IPS-20b (cell line): ENCODE data around the gene C11orf52.

Source experiments
- H3K27ac ChIP-seq: one replicate; pipeline ENCODE4 v1.5.1; 2013; ENCODE audit warnings: low read length
- H3K27me3 ChIP-seq: 2 replicates; pipeline ENCODE4 v1.6.1; 2013; ENCODE audit warnings: mild to moderate bottlenecking, low read length, inconsistent platforms; ENCODE audit not compliant: insufficient read depth
- H3K36me3 ChIP-seq: 2 replicates; pipeline ENCODE4 v1.6.1; 2013; ENCODE audit warnings: low read depth, mild to moderate bottlenecking, inconsistent platforms, low read length, moderate library complexity; ENCODE audit not compliant: insufficient read depth
- H3K4me1 ChIP-seq: 2 replicates; pipeline ENCODE4 v1.6.1; 2013; ENCODE audit warnings: mild to moderate bottlenecking, control low read depth, inconsistent platforms, low read length, moderate library complexity; ENCODE audit not compliant: insufficient read depth
- H3K4me3 ChIP-seq: 2 replicates; pipeline ENCODE4 v1.5.1; 2013; ENCODE audit warnings: mild to moderate bottlenecking, low read length, inconsistent platforms
- H3K9ac ChIP-seq: 2 replicates; pipeline ENCODE4 v1.6.1; 2013; ENCODE audit warnings: low read depth, mild to moderate bottlenecking, inconsistent platforms, low read length, moderate library complexity
- H3K9me3 ChIP-seq: 2 replicates; pipeline ENCODE4 v1.6.1; 2013; ENCODE audit warnings: mild to moderate bottlenecking, low read depth, low read length, inconsistent platforms; ENCODE audit not compliant: insufficient read depth

Gene C11orf52

GRCh38 chr11:111913997-111914396 is 4.7 kb upstream of the C11orf52 start:
- H3K4me3 ChIP-seq = no peak overlapping the region

GRCh38 chr11:111916768-111917167 is 1.9 kb upstream of the C11orf52 start:
- no peaks in the 10 kb centered on the region for H3K27me3 ChIP-seq
- peaks cover 9% of the 10 kb centered on the region for H3K4me1 ChIP-seq
- H3K4me3 ChIP-seq = no peak overlapping the region
- no peak overlapping the region for H3K27ac ChIP-seq
- H3K9ac ChIP-seq = no peak overlapping the region
- no peaks in the 10 kb centered on the region for H3K9me3 ChIP-seq
- no peaks in the 10 kb centered on the region for H3K36me3 ChIP-seq

More at GRCh38 chr11:111913997-111914396, 4.7 kb upstream of the C11orf52 start:
- H3K9ac ChIP-seq = no peak overlapping the region
- no peaks in the 10 kb centered on the region for H3K36me3 ChIP-seq
- H3K4me1 ChIP-seq = peaks cover 9% of the 10 kb centered on the region
- no peaks in the 10 kb centered on the region for H3K27me3 ChIP-seq
- H3K9me3 ChIP-seq = no peaks in the 10 kb centered on the region
- H3K27ac ChIP-seq = no peak overlapping the region

- H3K9ac ChIP-seq = no peak overlapping the region
- no peak overlapping the region for H3K27ac ChIP-seq
- peaks cover 4% of the 10 kb centered on the region for H3K4me1 ChIP-seq
- no peaks in the 10 kb centered on the region for H3K36me3 ChIP-seq
- H3K4me3 ChIP-seq = no peak overlapping the region
- no peaks in the 10 kb centered on the region for H3K9me3 ChIP-seq
- H3K27me3 ChIP-seq = no peaks in the 10 kb centered on the region
Measured at GRCh38 chr11:111917312-111917711, 1.4 kb upstream of the C11orf52 start.

- no peak overlapping the region for H3K27ac ChIP-seq
- H3K36me3 ChIP-seq = no peaks in the 10 kb centered on the region
- H3K9ac ChIP-seq = no peak overlapping the region
- no peaks in the 10 kb centered on the region for H3K27me3 ChIP-seq
- H3K4me1 ChIP-seq = peaks cover 3% of the 10 kb centered on the region; the same call in 1 of the 2 replicates
- no peak overlapping the region for H3K4me3 ChIP-seq
- no peaks in the 10 kb centered on the region for H3K9me3 ChIP-seq
Measured at GRCh38 chr11:111917788-111918187, 925 bp upstream of the C11orf52 start.

GRCh38 chr11:111920908-111921307 is 2.2 kb downstream of the C11orf52 start:
- Histone ChIP-seq H3K9ac (no peak overlapping the region), H3K4me1 (peaks cover 6% of the 10 kb centered on the region; the same call in 1 of the 2 replicates), H3K36me3 (no peaks in the 10 kb centered on the region), H3K27me3 (no peaks in the 10 kb centered on the region), H3K9me3 (no peaks in the 10 kb centered on the region), H3K27ac (no peak overlapping the region), H3K4me3 (no peak overlapping the region)

GRCh38 chr11:111921541-111922230 is 3.0 kb downstream of the C11orf52 start:
- Histone ChIP-seq H3K27me3 (no peaks in the 10 kb centered on the region), H3K4me3 (no peak overlapping the region), H3K9ac (no peak overlapping the region), H3K36me3 (no peaks in the 10 kb centered on the region), H3K9me3 (no peaks in the 10 kb centered on the region), H3K4me1 (peaks cover 12% of the 10 kb centered on the region; the same call in 1 of the 2 replicates), H3K27ac (no peak overlapping the region)

GRCh38 chr11:111922803-111923202 is 4.1 kb downstream of the C11orf52 start:
- H3K9ac ChIP-seq = no peak overlapping the region
- no peak overlapping the region for H3K27ac ChIP-seq
- no peak overlapping the region for H3K4me3 ChIP-seq
- H3K36me3 ChIP-seq = no peaks in the 10 kb centered on the region
- no peaks in the 10 kb centered on the region for H3K27me3 ChIP-seq
- H3K4me1 ChIP-seq = peaks cover 12% of the 10 kb centered on the region; the same call in 1 of the 2 replicates
- no peaks in the 10 kb centered on the region for H3K9me3 ChIP-seq

- no peak overlapping the region for H3K27ac ChIP-seq
- no peaks in the 10 kb centered on the region for H3K36me3 ChIP-seq
- no peaks in the 10 kb centered on the region for H3K27me3 ChIP-seq
- H3K4me1 ChIP-seq = peaks cover 9% of the 10 kb centered on the region; the same call in 1 of the 2 replicates
- no peak overlapping the region for H3K4me3 ChIP-seq
- H3K9ac ChIP-seq = peak overlapping the region; percentile 21; the same call in 1 of the 2 replicates
- H3K9me3 ChIP-seq = no peaks in the 10 kb centered on the region
Measured at GRCh38 chr11:111923351-111923788, 4.7 kb downstream of the C11orf52 start.

GRCh38 chr11:111923951-111924350 is 5.2 kb downstream of the C11orf52 start:
- Histone ChIP-seq H3K9me3 (no peaks in the 10 kb centered on the region), H3K9ac (peak overlapping the region; percentile 21; the same call in 1 of the 2 replicates), H3K27ac (no peak overlapping the region), H3K4me3 (no peak overlapping the region), H3K36me3 (no peaks in the 10 kb centered on the region), H3K4me1 (peaks cover 8% of the 10 kb centered on the region; the same call in 1 of the 2 replicates), H3K27me3 (no peaks in the 10 kb centered on the region)

- Histone ChIP-seq H3K36me3 (no peaks in the 10 kb centered on the region), H3K4me1 (peaks cover 8% of the 10 kb centered on the region; the same call in 1 of the 2 replicates), H3K27ac (peak overlapping the region; percentile 50), H3K9me3 (no peaks in the 10 kb centered on the region), H3K4me3 (peak overlapping the region; percentile 64; the same call in 1 of the 2 replicates), H3K27me3 (no peaks in the 10 kb centered on the region), H3K9ac (peak overlapping the region; percentile 72; the same call in 1 of the 2 replicates)
Measured at GRCh38 chr11:111925953-111926352, 7.2 kb downstream of the C11orf52 start.

GRCh38 chr11:111926505-111927391 is 8.0 kb downstream of the C11orf52 start:
- H3K27me3 ChIP-seq = no peaks in the 10 kb centered on the region
- H3K9me3 ChIP-seq = no peaks in the 10 kb centered on the region
- no peaks in the 10 kb centered on the region for H3K36me3 ChIP-seq
- H3K4me1 ChIP-seq = peaks cover 8% of the 10 kb centered on the region; the same call in 1 of the 2 replicates
- H3K9ac ChIP-seq = peak overlapping the region; percentile 72; the same call in 1 of the 2 replicates
- H3K27ac ChIP-seq = peak overlapping the region; percentile 50
- H3K4me3 ChIP-seq = peak overlapping the region; percentile 64
